H1 (cell line): ENCODE results near the gene CANT1. TPM values are rescaled to one million over a fixed set of nuclear protein-coding genes. Genes with fewer than 3 reads are reported as not detected.

Experiments
- HDAC2 ChIP-seq, 2 experiments: fragments of 300-600 bp in 1 of 2; sonication (generic) in 1 of 2; IDR thresholded peaks; 2 replicates each; pipeline ENCODE4 v1.6.1; 2011 to 2012; ENCODE audit warnings: low read depth in 2 of 2, low read length in 2 of 2, mild to moderate bottlenecking in 2 of 2, moderate library complexity in 2 of 2, borderline replicate concordance in 1 of 2, inconsistent platforms in 1 of 2
- polyA plus RNA-seq, 7 experiments: library from polyadenylated mRNA; depleted of rRNA in 3 of 7; stranded (reverse) in 5 of 7; unstranded in 2 of 7; fragments of >200 nt in 5 of 7; fragments of 200-250 nt in 2 of 7; gene quantifications; 1 replicate in 5 of 7; 2 replicates in 1 of 7; 4 replicates in 1 of 7; pipeline versions ENCODE4 v1.2.1 to v1.2.3, GENCODE V29; 2011 to 2013; ENCODE audit warnings: missing spikeins in 2 of 7, mixed read lengths in 2 of 7
- total RNA-seq: library from RNA; stranded (reverse); fragmentation: NEBNext Ultra II Directional; extraction: Animal tissue kit (Norgen Biotek cat#: 25700); gene quantifications from 2 replicates; pipeline ENCODE4 v1.2.1, GENCODE V29; 2021

CANT1 gene
- total and polyA plus RNA-seq, 2 of the 8 experiments (the other 6 are each of a cell fraction or from before 2014, with no cell fraction given): 23.0 to 32.6 TPM

DNA sequence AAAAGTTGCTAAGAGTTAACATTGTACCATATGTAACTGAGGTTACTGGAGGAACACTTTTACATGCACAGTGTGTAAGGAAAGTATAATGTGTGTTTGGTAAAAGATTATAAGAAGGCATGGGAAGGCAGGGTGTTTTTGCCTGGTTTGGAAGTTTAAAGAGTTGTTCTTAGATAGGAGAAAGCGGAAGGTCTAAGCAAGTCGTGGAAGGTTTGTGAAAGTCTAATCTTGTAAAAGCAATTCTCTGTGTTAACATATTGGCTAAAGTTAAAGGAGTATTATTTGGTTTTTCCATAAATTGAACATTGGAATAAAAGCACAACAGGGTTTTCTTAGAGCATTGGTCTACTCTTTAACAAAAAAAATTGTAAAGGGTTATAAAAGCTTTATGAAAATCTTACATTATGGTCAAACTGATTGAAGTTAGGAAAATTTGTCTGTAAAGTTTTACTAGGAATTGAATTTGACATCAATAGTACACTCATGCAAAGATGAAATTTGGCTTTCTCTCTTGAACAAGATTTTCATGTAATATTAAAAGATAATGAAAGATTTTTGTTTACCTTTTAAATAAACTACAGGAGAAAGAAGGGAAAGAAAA lies 4.7 kb upstream of the CANT1 start (continued):
- TF ChIP-seq HDAC2 (IDR thresholded peaks at IDR 0.05; ENCODE audit: borderline replicate concordance in 1 of 2, low read depth in 2 of 2, low read length in 2 of 2): no peak
